HTR-8/SVneo (cell line): Measurements from ENCODE around the gene JUP.
"Not testable (repeated sequence)": the region's sequence is repeated elsewhere in the genome, so short reads cannot be mapped to it uniquely, and the experiment has no call there.

Experiments
- DNase-seq: peaks from one replicate; pipeline ENCODE4 v3.0.0; 2011; ENCODE audit warnings: low spot score, mixed read lengths; ENCODE audit not compliant: insufficient read length
- FAIRE-seq: peaks from 2 replicates; lab custom pipeline; 2011; peaks lifted over from hg19 to GRCh38; lab: Jason Lieb, UNC

Gene JUP

DNA sequence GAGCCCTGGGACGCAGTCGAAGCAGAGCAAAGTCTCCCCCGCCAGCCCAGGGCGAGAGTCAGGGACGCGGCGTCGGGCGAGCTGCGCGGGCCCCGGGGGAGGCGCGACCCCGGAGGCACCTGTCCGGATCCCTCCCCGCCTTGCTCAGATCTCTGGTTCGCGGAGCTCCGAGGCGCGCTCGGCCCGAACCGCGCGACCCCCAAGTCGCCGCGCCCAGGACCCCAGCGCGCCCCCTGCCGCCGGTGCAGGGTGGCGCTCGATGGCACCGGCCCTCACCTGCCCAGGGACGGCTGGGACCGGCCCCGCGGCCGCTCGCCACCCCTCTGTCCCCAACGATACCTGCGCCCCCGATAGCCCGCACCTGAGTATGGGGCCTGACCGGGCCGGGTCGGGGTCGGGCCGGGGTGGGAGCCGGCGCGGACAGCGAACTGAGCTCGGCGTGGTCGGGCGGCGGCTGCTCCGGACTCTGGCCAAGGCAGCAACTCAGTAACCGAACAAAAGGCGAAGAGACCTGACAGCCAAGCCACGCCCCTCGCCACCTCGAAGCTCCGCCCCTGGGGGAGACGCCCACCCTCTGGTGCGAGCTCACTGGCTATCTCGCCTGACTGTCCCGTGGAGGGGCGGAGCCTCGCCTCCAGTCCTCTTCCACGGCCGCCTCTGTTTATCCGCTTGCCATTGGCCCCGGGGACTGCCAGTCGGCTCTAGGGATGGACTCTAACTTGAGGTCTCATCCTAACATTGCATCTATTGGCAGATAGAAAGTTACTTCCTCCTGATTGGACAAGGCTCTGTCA is at the start of gene JUP:
JUP (minus strand) TSS at position 485 of the 794 bp plus-strand sequence. CDS start 14,857 bp downstream, outside the sequence.
- FAIRE-seq (peak; percentile 97), DNase-seq (peak; percentile 100)

DNA sequence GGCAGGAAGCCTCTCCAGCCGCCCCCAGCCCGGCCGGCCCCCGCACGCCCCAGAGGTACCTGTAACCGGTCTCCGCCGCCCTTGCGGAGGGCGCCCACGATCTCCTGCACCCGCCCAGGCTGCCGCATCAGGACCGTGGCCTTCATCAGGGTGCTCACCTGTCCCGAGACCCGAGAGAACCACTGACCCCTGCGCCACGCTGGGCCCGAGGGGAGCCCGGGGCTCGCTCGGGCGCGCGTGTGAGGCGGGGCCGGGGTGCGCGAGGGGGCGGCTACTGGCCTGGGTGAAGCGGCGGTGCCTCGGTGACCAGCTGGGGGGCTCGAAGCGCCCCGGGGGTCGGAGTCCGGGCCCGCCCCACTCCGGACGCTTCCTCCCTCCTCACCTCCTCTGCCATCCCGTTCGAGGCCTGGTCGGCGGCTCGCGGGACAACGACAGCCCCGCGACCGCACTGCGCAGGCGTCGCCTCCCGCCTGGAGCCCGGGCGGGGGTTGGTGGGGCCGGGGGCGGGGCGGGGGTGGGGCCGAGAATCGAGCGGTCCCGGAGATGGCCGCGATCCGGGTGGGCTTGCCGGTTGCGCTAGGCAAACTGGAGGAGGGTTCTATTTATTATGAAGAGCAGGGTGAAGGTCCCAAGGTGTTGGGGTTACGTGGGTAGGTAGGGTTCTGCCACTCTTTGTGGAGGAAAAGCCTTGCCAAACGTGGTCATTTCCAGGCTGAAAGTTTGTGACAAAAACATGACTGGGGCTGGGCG is 49.5 kb upstream of the JUP start, which contains the start of gene NT5C3B:
NT5C3B (minus strand) TSS at position 433 of the 750 bp plus-strand sequence; CDS start at position 394, 39 bp downstream.
- DNase-seq (peak; percentile 97), FAIRE-seq (peak; percentile 80)

DNA sequence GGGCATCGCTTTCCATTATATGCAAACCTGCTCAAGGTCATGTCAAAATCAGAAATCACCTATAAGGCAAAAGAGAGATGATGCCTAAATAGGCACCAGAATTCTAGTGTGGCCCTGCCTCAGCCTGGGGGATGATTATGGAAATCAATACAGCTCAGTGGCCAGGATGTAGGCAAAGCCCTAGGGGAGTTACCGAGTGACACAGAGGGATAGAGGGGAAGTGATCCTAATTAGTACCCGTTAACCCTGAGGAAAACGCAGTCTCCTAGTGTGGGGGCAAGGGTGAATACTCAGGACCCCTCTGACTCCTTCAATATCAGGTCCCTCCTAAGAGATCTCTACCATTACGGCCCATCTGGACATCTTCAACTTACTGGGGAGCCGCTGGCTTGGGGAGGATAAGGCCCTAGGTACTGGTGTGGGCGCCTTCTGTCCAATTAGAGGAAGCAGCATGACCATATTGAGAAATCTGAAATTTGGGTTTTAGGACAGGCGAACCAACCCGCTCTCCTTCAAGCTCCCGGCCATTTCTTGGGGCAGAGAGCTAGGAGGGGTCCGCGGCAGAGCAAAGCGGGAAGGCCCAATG is 48.8 kb upstream of the JUP start:
- DNase-seq (peak; percentile 37), FAIRE-seq (no peak)

DNA sequence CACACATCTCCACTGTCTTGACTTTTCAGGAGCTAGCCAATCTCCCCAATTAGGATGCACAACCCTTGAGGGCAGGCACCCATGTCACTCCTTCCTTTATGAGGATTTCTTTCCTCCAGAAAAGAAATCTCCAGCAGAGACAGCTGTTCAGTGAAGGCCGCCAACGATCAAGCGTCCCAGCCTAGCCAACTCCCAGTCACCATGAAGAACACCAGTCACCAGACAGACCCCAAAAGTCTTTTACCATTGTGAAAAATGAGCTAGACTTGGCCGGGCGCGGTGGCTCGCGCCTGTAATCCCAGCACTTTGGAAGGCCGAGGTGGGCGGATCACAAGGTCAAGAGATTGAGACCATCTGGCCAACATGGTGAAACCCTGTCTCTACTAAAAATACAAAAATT is 43.5 kb upstream of the JUP start:
- FAIRE-seq = not testable (repeated sequence)

DNA sequence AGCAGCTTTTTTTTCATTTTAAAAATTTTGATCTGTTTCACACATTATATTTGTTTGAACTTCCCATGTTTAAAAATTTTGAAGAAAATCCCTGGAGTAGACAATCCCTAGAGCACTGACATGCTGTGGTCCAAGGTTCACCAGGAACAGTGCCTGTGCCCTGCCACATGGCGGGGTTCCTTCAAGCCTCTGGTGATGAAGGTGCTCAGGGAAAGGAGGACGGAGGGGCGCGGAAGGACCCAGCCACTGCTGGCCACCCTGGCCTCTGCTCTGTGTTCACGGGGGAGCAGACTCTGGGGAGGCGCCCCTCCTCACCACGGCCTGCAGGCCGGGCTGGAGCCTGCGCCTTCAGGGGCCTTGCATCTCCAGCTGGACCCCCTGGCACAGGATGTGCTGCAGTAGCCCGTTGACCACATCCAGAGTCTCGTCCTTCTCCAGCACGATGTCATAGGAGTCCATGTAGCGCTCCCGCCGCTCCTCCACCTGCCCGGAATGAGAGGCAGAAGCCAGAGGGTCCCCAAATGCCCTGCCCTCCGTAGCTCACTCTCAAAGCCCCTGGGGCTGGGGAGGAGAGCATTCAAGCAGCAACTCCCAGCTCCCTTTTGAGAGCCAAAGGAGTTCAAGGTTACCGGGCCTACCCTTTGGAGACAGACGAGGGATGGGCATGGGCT is 38.8 kb upstream of the JUP start:
- DNase-seq = no peak
- FAIRE-seq = no peak

More for the DNA sequence above, 43.5 kb upstream of the JUP start:
- DNase-seq = not testable (repeated sequence)

DNA sequence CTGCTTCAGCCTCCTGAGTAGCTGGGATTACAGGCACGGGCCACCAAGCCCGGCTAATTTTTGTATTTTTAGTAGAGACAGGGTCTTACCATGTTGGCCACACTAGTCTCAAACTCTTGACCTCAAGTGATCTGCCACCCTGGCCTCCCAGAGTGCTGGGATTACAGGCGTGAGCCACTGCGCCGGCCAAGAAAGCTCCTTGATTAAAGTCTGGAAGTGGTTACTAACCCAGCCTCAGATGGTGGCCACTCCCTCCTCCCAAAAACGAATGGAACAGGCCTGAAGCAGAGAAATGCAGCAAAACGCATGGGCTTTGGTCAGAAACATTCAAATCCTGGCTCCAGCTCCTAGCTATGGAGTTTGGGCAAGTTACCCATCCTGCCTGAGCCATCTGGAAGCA is 37.6 kb upstream of the JUP start:
- DNase-seq (no peak), FAIRE-seq (no peak)

DNA sequence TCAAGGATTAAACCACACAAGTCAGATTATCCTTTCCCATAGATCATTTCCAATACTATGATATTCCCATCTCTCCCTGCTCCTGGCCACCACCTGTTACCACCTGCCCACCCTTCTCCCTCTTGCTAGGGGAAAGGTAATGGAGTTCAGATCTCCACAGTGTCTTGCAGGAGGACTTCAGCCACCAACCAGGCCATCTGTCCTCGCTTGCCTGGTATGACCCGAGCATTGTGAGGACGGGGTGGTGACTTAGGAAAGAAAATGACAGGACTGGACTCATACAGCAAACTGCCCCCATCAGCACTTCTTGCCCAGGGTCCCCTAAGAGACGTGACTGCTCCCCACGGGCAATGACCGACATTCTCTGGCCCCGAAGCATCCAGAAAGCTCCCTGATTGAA is 37.1 kb upstream of the JUP start:
- DNase-seq (no peak), FAIRE-seq (no peak)

DNA sequence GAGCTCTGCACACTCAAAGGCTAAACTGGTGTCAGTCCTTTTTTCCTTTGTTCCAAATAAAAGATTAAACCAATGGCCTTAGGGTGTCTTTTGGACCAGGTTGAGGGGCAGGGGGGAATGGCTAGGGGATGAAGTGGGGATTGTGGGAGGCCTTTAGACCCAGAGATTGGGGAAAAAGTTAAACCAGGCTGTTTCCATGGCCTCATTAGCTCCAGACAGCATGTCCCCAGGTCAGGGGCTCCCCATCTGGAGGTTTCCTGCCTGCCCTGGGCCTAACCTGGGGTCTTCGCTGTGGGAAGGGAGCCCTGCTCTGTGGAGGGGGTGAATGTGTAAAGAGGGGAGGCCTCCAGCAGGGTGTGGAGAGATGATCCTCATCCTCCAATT is 36.6 kb upstream of the JUP start:
- no peak for DNase-seq
- no peak for FAIRE-seq

DNA sequence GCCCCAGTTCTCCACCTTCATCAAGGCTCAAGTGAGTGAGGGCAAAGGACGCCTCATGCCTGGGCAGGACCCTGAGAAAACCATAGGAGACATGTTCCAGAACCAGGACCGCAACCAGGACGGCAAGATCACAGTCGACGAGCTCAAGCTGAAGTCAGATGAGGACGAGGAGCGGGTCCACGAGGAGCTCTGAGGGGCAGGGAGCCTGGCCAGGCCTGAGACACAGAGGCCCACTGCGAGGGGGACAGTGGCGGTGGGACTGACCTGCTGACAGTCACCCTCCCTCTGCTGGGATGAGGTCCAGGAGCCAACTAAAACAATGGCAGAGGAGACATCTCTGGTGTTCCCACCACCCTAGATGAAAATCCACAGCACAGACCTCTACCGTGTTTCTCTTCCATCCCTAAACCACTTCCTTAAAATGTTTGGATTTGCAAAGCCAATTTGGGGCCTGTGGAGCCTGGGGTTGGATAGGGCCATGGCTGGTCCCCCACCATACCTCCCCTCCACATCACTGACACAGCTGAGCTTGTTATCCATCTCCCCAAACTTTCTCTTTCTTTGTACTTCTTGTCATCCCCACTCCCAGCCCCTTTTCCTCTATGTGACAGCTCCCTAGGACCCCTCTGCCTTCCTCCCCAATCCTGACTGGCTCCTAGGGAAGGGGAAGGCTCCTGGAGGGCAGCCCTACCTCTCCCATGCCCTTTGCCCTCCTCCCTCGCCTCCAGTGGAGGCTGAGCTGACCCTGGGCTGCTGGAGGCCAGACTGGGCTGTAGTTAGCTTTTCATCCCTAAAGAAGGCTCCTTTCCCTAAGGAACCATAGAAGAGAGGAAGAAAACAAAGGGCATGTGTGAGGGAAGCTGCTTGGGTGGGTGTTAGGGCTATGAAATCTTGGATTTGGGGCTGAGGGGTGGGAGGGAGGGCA is 36.0 kb upstream of the JUP start:
- no peak for FAIRE-seq

DNA sequence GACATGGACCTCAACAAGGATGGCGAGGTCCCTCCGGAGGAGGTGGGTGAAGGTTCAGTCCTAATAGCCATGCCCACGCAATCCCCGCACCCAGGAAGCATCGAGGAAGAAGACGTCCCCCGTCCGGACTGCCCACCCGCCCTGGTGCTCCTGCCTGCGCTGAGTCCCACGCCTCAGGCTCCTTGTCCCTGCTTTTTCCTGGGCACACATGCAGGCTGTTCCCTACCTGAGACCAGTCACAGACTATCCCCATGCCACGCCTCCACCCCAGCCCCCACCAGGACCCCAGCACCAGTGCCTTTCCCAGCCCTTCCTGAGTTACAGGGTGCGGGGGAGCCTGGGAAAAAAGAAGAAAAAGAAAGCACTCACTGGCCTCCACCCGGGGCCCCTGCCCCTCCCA is 35.3 kb upstream of the JUP start:
- DNase-seq = no peak
- no peak for FAIRE-seq

More for the DNA sequence above, 36.0 kb upstream of the JUP start:
- no peak for DNase-seq

DNA sequence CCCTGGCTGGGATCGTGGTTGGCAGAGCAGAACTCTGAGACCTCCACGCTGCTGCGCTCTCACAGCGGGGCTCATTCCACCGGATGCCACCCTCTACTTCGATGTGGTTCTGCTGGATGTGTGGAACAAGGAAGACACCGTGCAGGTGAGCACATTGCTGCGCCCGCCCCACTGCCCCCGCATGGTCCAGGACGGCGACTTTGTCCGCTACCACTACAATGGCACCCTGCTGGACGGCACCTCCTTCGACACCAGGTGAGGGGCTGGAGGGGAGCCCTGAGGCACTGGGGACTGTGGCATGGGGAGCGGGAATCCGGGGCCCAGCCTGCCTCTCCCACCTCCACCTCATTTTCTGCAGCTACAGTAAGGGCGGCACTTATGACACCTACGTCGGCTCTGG is 31.5 kb upstream of the JUP start:
- no peak for FAIRE-seq
- no peak for DNase-seq

DNA sequence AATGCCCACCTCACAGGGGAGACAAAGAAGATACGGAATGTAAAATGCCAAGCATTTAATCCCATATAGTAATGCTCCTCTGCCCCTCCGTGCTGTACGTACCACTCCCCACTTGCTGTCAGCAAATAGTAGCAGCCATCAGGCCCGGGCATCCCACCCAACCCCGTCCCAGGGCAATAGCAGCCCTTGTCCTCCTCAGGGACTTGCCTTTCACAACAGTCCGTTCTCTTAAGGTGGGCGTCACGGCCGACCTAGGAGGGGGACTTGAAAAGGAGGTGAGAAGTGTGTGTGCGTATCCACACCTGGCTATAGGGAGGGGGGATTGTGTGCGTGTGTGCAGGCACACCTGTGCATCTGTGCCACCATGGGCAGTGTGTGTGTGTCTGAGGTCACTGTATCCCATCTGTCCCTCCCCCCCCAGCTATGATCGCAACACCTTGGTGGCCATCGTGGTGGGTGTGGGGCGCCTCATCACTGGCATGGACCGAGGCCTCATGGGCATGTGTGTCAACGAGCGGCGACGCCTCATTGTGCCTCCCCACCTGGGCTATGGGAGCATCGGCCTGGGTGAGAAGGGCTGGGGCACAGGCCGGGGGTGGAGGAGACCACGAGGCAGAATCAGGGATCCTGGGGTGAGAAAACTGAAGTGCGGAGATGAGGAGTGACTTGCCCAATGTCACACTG is 30.3 kb upstream of the JUP start:
- DNase-seq (no peak), FAIRE-seq (peak; percentile 71)

DNA sequence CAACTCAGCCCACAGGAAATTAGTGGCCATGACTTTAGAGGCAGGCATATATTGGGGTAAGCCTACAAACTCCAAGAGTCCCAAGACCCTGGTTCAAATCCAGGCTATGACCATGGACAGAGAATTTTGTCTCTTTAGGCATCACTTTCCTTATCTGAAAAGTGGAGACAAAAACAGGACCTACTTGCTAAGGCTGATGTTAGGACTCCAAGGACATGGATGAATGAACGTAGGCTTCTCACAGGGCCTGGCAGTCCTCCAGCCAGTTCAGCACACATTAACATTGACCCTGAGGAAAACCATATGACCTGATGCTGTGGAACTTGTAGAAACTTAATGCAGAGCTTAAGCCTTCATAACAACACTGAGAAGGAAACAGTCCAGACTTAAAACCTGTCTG is 27.7 kb upstream of the JUP start:
- FAIRE-seq (no peak), DNase-seq (no peak)

DNA sequence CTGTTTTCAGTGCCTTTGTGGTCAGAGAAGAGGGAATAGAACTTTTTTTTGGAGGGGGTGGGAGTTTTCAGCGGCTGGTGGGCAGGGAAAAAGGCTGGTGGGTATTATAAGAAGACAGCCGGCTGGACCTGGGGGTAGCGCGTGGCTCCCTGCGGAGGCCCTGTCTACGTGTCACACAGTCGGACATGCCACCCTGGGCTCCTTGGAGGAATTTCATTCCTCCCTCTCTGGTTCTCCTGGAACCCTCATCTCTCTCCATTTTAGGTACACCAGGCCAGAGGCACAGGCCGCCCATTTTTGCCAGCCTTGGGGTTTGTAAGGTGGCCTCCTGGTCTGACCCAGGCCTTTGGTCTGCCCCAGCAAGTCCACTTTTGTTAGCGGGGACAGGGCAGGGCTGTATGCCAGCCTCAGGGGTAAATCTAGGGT is 27.2 kb upstream of the JUP start:
- FAIRE-seq (no peak), DNase-seq (no peak)

DNA sequence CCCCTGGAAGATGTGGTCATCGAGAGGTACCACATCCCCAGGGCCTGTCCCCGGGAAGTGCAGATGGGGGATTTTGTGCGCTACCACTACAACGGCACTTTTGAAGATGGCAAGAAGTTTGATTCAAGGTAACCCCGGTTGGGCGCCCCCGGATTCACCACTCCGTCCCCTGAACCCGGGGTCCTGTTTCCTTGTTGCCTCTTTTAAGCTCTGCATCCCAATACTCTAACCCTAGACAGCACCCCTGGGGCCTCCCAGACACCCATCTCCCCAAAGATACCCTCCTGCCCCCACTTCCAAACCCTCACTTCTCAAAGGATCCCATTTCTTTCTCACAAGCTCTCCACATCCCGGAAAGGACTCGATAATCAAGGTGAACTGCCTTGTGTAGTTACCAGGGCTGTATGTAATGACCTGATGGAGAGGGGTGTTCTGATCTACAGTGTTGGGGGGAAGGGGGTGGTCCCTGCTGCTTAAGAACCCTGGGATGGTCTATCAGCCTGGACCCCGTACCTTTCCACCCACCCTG is 26.7 kb upstream of the JUP start:
- DNase-seq = no peak
- FAIRE-seq = no peak

DNA sequence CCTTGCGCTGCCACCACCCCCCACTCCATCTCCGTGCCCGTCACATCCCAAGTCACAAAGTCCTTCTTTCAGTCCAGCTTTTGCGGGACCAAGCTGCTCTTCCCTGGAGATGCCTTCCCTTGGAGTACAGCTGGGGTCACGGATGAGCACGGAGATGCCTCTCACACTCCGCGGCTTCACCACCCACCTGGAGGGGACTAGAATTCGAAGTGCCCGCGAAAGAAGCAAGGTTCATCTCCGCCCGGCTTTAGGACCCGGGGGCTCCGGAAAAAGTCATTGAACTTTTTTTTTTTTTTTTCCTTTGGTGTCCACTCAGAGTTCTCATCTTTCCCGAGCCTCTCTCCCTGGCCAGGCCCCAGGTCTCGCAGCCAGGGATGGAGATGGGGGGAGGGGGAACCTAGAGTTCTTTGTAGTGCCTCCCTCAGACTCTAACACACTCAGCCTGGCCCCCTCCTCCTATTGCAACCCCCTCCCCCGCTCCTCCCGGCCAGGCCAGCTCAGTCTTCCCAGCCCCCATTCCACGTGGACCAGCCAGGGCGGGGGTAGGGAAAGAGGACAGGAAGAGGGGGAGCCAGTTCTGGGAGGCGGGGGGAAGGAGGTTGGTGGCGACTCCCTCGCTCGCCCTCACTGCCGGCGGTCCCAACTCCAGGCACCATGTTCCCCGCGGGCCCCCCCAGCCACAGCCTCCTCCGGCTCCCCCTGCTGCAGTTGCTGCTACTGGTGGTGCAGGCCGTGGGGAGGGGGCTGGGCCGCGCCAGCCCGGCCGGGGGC is 26.1 kb upstream of the JUP start, which contains the start of gene FKBP10:
FKBP10 (plus strand) TSS at position 624 of the 771 bp plus-strand sequence; CDS start at position 655, 31 bp downstream.
- peak; percentile 94 for DNase-seq
- peak; percentile 89 for FAIRE-seq

DNA sequence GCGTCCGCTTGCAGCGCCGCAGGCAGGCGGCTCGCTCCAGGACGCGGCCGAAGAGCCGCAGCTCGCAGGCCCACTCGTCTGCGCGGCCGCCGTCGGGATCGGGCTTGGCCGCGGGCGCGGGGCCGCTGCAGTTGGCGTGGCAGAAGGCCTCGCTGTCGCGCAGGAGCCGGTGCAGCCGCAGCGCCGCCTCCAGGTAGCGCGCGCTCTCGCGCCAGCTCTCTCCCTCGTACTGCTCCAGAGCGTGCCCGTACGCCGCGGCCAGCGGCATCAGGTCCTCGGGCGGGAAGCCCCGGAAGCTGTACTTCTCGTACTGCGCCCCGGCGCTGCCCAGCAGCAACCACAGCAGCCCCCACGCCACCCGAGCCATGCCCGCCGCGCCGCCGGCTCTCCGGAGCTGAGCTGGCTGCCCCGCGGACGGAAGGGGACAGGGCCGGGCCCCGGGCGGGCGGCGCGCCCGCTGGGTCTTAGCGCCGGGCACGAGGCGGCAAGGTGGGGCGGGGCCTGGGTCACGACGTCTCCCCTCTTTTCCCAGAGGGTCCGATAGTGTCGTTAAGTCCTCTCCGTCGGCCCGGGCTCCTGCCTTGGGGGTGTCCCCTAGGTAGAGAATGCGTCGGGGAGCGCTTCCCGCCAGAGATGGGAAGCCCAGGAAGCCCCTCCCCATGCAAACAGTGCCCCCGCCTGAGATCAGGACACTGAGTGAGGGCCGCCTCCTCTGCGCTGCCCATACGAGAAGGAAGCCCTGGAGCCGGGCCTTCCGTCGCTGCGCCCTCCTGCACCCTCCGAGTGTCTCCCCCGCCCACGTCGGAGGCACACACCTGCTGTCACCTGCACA is 25.3 kb upstream of the JUP start, which contains the start of gene P3H4:
P3H4 (minus strand) TSS at position 401 of the 832 bp plus-strand sequence; CDS start at position 367, 34 bp downstream.
- FAIRE-seq = peak; percentile 87
- DNase-seq = peak; percentile 88
